Measurements from ENCODE around the gene EYS. TPM values are rescaled to one million over a fixed set of nuclear protein-coding genes. Genes with fewer than 3 reads are reported as not detected.

Gene EYS
- total RNA-seq, 3 donors from 2014 or later: 1.3 to 2.9 TPM; not detected in 1

DNA sequence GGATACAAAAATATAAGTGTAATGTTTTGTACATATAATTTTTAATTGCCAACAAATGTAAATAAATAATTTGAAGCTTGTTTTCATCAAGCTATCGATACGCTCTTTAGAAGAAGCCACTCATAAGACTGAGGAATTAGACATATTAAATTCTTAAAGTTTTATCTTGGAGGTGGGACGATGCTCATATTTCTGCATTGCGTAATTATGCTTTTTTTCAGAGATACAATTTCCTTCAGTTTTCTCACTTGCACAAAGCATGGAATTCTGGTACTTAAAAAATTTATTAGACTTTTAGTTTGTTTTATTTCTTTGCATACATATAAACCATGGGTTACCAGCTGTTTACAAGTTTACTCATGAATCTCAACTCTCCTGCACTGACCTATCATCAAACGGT is 980.0 kb downstream of the EYS start:
- no peak overlapping the region for H3K27ac ChIP-seq
- TF ChIP-seq, protein P1, sequence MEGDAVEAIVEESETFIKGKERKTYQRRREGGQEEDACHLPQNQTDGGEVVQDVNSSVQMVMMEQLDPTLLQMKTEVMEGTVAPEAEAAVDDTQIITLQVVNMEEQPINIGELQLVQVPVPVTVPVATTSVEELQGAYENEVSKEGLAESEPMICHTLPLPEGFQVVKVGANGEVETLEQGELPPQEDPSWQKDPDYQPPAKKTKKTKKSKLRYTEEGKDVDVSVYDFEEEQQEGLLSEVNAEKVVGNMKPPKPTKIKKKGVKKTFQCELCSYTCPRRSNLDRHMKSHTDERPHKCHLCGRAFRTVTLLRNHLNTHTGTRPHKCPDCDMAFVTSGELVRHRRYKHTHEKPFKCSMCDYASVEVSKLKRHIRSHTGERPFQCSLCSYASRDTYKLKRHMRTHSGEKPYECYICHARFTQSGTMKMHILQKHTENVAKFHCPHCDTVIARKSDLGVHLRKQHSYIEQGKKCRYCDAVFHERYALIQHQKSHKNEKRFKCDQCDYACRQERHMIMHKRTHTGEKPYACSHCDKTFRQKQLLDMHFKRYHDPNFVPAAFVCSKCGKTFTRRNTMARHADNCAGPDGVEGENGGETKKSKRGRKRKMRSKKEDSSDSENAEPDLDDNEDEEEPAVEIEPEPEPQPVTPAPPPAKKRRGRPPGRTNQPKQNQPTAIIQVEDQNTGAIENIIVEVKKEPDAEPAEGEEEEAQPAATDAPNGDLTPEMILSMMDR (IDR thresholded peaks at IDR 0.05): no peak
- TF ChIP-seq POLR2A (IDR thresholded peaks at IDR 0.05) (no peak), POLR2AphosphoS5 (IDR thresholded peaks at IDR 0.05) (no peak)
- intact Hi-C loops (cut with DNase I; ENCODE audit: low total_unique reads): no loop called here
- no peaks in the 10 kb centered on the region for H3K27me3 ChIP-seq
- no peak for DNase-seq (ENCODE audit: low spot score in 2 of 2)
- no peaks in the 10 kb centered on the region for H3K4me1 ChIP-seq
- no peaks in the 10 kb centered on the region for H3K36me3 ChIP-seq
- H3K4me3 ChIP-seq: no peak overlapping the region
- no peaks in the 10 kb centered on the region for H3K9me3 ChIP-seq

GRCh38 chr6:64724091-64724490 is 982.9 kb downstream of the EYS start:
- TF ChIP-seq, protein P1 (IDR thresholded peaks at IDR 0.05): no peak
- TF ChIP-seq POLR2A (IDR thresholded peaks at IDR 0.05) (no peak), POLR2AphosphoS5 (IDR thresholded peaks at IDR 0.05) (no peak)
- no peak for DNase-seq (ENCODE audit: low spot score in 2 of 2)
- H3K36me3 ChIP-seq: no peaks in the 10 kb centered on the region
- H3K27me3 ChIP-seq: no peaks in the 10 kb centered on the region
- H3K4me3 ChIP-seq: no peak overlapping the region
- H3K4me1 ChIP-seq: no peaks in the 10 kb centered on the region
- intact Hi-C loops (cut with DNase I; ENCODE audit: low total_unique reads): no loop called here
- H3K9me3 ChIP-seq: no peaks in the 10 kb centered on the region
- no peak overlapping the region for H3K27ac ChIP-seq

GRCh38 chr6:64723327-64724058 is 983.5 kb downstream of the EYS start:
- intact Hi-C loops (cut with DNase I; ENCODE audit: low total_unique reads): no loop called here
- no peaks in the 10 kb centered on the region for H3K9me3 ChIP-seq
- no peak for DNase-seq (ENCODE audit: low spot score in 2 of 2)
- H3K4me1 ChIP-seq: no peaks in the 10 kb centered on the region
- TF ChIP-seq, protein P1 (IDR thresholded peaks at IDR 0.05): no peak
- TF ChIP-seq POLR2A (IDR thresholded peaks at IDR 0.05): no peak
- no peak overlapping the region for H3K4me3 ChIP-seq
- no peak overlapping the region for H3K27ac ChIP-seq
- no peaks in the 10 kb centered on the region for H3K27me3 ChIP-seq
- no peaks in the 10 kb centered on the region for H3K36me3 ChIP-seq

- Histone ChIP-seq H3K9me3 (no peaks in the 10 kb centered on the region), H3K4me1 (no peaks in the 10 kb centered on the region), H3K4me3 (no peak overlapping the region), H3K36me3 (no peaks in the 10 kb centered on the region), H3K27me3 (no peaks in the 10 kb centered on the region), H3K27ac (no peak overlapping the region)
- DNase-seq (ENCODE audit: low spot score in 2 of 2): no peak
- intact Hi-C loops (cut with DNase I; ENCODE audit: low total_unique reads): no loop called here
- TF ChIP-seq, protein P1 (IDR thresholded peaks at IDR 0.05): no peak
- TF ChIP-seq POLR2AphosphoS5 (IDR thresholded peaks at IDR 0.05) (no peak), POLR2A (IDR thresholded peaks at IDR 0.05) (no peak)
Observed at GRCh38 chr6:64721865-64722264, 985.2 kb downstream of the EYS start.

- Histone ChIP-seq H3K27ac (no peak overlapping the region), H3K27me3 (no peaks in the 10 kb centered on the region), H3K4me1 (no peaks in the 10 kb centered on the region), H3K9me3 (no peaks in the 10 kb centered on the region), H3K36me3 (no peaks in the 10 kb centered on the region), H3K4me3 (no peak overlapping the region)
- intact Hi-C loops (cut with DNase I; ENCODE audit: low total_unique reads): no loop called here
- no peak for TF ChIP-seq POLR2AphosphoS5 (IDR thresholded peaks at IDR 0.05)
- TF ChIP-seq, protein P1 (IDR thresholded peaks at IDR 0.05): no peak
- no peak for TF ChIP-seq POLR2A (IDR thresholded peaks at IDR 0.05)
- DNase-seq (ENCODE audit: low spot score in 2 of 2): no peak
Observed at GRCh38 chr6:64717281-64717680, 989.7 kb downstream of the EYS start.

Measured in breast epithelium (tissue), 4 donors.